Activated gamma-delta T cell treated with Interleukin-2 at 50 U/mL for 16 hours (primary cell): Measurements from ENCODE around the gene CD300C.
"Not testable (repeated sequence)": the region's sequence is repeated elsewhere in the genome, so short reads cannot be mapped to it uniquely, and the experiment has no call there.

Experiments
- DNase-seq: peaks from one replicate; pipeline ENCODE4 v3.0.0-alpha.2; 2020

The CD300C gene

DNA sequence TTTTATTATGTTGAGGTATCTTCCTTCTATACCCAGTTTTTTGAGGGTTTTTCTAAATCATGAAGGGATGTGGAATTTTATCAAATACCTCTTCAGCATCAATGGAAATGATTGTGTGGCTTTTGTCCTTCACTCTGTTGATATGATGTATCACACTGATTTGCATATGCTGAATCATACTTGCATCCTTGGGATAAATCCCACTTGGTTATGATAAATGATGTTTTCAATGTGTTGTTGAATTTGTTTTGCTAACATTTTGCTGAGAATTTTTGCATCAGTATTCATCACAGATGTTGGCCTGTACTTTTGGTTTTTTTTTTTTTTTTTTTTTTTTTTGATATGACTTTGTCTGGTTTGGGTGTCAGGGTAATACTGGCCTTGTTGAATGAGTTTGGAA, 37.8 kb downstream of the CD300C start:
- no peak for DNase-seq

DNA sequence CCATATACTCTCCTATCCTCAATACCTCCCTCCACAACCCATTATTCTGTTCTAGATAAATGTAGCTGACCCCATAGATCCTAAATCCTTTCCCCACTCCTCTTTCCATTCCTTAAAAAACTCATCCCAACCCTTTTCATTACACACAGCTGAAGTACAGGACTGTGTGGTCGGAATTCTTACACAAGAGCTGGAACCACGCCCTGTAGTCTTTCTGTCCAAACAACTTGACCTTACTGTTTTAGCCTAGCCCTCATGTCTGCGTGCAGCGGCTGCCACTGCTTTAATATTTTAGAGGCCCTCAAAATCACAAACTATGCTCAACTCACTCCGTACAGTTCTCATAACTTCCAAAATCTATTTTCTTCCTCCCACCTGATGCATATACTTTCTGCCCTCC, 42.0 kb downstream of the CD300C start:
- DNase-seq = not testable (repeated sequence)

DNA sequence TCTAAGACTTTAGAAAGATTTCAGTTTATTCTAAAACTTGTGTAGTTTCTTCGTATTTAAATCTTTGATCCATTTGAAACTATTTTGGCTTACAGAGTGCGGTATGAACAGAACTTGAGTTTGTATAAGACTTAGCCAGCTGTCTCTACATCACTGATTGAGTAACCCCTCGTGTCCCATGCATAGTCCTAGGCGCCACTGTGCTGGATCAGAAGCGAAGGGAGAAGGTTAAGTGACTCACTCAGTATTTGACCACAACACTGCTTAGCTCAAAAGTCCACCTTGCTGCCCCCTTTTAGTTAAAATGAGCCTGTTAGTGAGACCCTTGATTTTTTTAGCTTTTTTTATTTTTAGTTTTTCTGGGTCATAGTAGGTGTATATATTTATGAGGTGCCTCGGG, 43.1 kb downstream of the CD300C start:
- no peak for DNase-seq

DNA sequence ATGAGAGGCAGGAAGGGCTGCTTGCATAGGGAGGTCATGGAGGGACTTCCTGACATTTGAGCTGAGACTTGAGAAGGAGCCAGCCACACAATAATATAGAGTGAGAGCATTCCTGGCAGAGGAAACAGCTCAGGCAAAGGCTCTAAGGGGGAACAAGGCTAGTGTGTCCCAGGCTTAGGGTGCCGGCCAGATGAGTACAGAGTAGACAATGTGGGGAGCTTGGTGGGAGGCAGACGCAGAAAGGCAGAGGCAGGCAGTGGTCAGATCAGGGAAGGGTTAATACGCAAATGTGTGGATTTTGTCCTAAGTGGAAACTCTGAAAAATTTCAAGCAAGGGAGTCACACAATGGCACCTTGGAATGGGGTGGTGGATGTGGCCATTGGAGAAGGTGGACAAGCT, 45.9 kb downstream of the CD300C start:
- DNase-seq = no peak

DNA sequence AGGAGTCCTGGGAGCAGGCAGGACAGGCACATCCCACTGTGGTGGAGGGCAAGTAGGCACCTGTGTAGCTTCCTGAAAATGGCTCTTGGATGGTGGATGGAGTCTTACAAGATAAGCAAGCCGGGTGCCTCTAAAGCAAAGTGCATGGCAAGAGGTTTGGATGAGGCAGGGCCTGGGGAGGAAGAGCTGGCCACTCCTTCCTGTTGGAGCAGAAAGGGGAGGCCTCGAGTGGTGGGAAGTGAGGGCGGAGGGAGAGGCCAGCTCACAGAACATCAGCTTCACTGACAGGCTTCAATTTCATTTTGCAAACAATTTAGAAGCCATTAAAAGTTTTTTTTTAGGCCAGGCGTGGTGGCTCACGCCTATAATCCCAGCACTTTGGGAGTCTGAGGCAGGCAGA, 48.4 kb downstream of the CD300C start:
- no peak for DNase-seq

DNA sequence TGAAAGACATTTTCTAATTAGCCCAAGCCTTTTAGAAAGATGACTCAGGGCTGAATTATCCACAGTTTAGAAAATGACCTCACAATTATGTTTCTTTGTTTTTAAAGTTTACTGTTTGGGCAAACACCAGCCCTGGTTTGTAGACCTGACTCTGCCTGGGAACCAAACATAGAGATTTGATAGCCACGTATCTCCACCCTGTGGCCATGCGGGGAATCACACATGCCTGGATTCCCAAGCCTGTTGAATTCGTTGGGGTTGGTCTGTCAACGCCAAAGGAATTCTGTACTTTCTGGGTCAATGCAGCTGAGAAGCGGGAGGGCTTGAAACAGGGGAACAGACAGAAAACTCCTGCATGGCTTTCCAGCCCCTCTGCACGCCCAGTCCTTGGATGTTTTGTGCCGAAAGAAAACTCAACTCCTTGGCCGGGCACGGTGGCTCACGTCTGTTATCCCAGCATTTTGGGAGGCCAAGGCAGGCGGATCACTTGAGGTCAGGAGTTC, 52.5 kb downstream of the CD300C start:
- DNase-seq = peak; percentile 69

DNA sequence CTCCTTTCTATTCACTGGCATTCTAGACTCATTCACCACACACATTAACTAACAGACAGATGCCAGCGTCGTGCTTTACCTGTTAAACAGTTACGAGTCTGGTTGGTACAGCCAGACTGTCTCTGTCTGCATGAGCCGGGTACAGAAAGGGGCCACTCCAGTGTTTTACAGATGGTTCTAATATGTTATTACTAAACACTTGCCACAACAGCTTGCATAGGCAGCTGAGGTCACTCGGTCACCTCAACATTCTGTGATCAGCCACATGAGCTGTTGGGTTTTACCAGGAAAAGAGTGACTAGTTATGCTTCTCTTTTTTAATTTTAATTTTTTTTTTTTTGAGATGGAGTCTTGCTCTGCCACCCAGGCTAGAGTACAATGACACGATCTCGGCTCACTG, 54.3 kb downstream of the CD300C start:
- no peak for DNase-seq
